SH-SY5Y (cell line): ENCODE measurements around the gene ANKRD11.

Experiments used
- GATA2 ChIP-seq: IDR thresholded peaks from 2 replicates; pipeline ENCODE4 v1.6.1; 2011; ENCODE audit warnings: mild to moderate bottlenecking, low read depth, low read length
- GATA3 ChIP-seq: IDR thresholded peaks from 2 replicates; pipeline ENCODE4 v1.6.1; 2011; ENCODE audit warnings: low read depth, mild to moderate bottlenecking, low read length, moderate library complexity

GRCh38 chr16:89436366-89436765 lies 54.0 kb downstream of the ANKRD11 start:
- TF ChIP-seq GATA2 (no peak), GATA3 (no peak)
